Measurements from ENCODE around the gene RREB1.

DNA sequence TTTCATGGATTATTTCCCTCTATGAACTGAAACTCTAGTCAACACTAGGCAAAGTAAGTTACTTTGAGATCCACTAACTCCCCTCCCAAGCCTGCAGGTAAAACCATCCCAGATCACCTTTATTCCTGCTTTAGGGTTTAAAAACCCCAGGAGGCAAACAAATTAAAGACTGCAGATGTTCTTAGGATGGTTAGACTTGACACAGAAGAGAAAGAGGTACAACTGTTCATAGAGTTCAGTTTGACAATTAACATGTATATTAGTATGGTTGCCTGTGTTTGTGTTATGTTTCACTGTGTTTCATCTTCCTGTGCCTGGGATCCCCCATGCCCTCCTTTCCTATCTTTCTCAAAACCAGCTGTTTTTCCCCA is 53.5 kb downstream of the RREB1 start:
- TF ChIP-seq POLR2AphosphoS5 (IDR thresholded peaks at IDR 0.05; ENCODE audit: low read depth, low read length) (no peak), POLR2A (IDR thresholded peaks at IDR 0.05; ENCODE audit: low read depth, low read length) (no peak), TAF1 (IDR thresholded peaks at IDR 0.05; ENCODE audit: low read depth, low read length) (no peak), SPI1 (IDR thresholded peaks at IDR 0.05; ENCODE audit: low read depth, low read length) (no peak)

Data from GM12891 (cell line).